GM12878 (cell line): ENCODE data around the gene PLAAT3. TPM values are rescaled to one million over a fixed set of nuclear protein-coding genes. Genes with fewer than 3 reads are reported as not detected.
"Not testable (repeated sequence)": the region's sequence is repeated elsewhere in the genome, so short reads cannot be mapped to it uniquely, and the experiment has no call there.

Experiments used
- ATAC-seq: fragments of 200-7000 bp; cut with Tn5 transposase; 3 replicates; pipeline ENCODE4 v1.9.1; 2020; ENCODE audit warnings: mild to moderate bottlenecking, moderate library complexity
- BruUV-seq: library from RNA; stranded (reverse); fragments of 400-500 nt; replicated peaks from 2 replicates; lab custom pipeline; 2021; lab: Mats Ljungman, UMichigan
- CTCF ChIA-PET: fragments of 300-600 bp; sonication (Branson Sonifier 250); formaldehyde crosslinking; extraction: SDS; loops from one replicate; lab custom pipeline; 2021; ENCODE audit warnings: inconsistent platforms; lab: Yijun Ruan, JAX
- POLR2A ChIA-PET: fragments of 350-600 bp; formaldehyde crosslinking; extraction: SDS; loops from one replicate; lab custom pipeline; 2021; ENCODE audit warnings: inconsistent platforms; lab: Charles Lee
- RAD21 ChIA-PET: fragments of 300-600 bp; sonication (Branson Sonifier 250); formaldehyde crosslinking; loops from one replicate; lab custom pipeline; 2023; ENCODE audit warnings: antibody characterized with exemption; ENCODE audit not compliant: unreplicated experiment; lab: Charles Lee
- SMC1A ChIA-PET: fragments of 300-600 bp; sonication (Branson Sonifier 250); formaldehyde crosslinking; loops from one replicate; lab custom pipeline; 2023; ENCODE audit not compliant: unreplicated experiment, uncharacterized antibody; lab: Charles Lee
- DNase-seq: peaks from one replicate; pipeline ENCODE4 v3.0.0-alpha.2; 2011; ENCODE audit warnings: low read depth, low spot score
- FAIRE-seq: peaks from 3 replicates; lab custom pipeline; 2011; peaks lifted over from hg19 to GRCh38; lab: Jason Lieb, UNC
- H2AFZ ChIP-seq: 2 replicates; pipeline ENCODE4 v1.6.0; 2011; ENCODE audit warnings: low read depth, low read length, control low read depth; ENCODE audit not compliant: control insufficient read depth
- H3K27ac ChIP-seq: 2 replicates; pipeline ENCODE4 v1.5.1; 2011; ENCODE audit warnings: control low read depth; ENCODE audit not compliant: control insufficient read depth, insufficient read depth
- H3K27me3 ChIP-seq, 2 experiments: replicated peaks in 1 of 2; 2 replicates each; pipeline versions ENCODE4 v1.6.0 to v1.6.1; 2011; ENCODE audit warnings: low read length in 1 of 2; ENCODE audit not compliant: control insufficient read depth in 2 of 2, insufficient read depth in 2 of 2
- H3K36me3 ChIP-seq, 2 experiments: 2 replicates each; pipeline ENCODE4 v1.5.1; 2011; ENCODE audit warnings: low read length in 1 of 2; ENCODE audit not compliant: control insufficient read depth in 2 of 2, insufficient read depth in 2 of 2
- H3K4me1 ChIP-seq: 2 replicates; pipeline ENCODE4 v1.6.1; 2011; ENCODE audit warnings: mild to moderate bottlenecking, low read length, moderate library complexity, mixed read lengths; ENCODE audit not compliant: control insufficient read depth, insufficient read depth
- H3K4me2 ChIP-seq: 2 replicates; pipeline ENCODE4 v1.6.0; 2011; ENCODE audit warnings: control low read depth; ENCODE audit not compliant: control insufficient read depth, insufficient read depth
- H3K4me3 ChIP-seq: fragments of 200-600 bp; sonication (generic); 2 replicates; pipeline ENCODE4 v1.5.1; 2016
- H3K79me2 ChIP-seq: 2 replicates; pipeline ENCODE4 v1.6.0; 2011; ENCODE audit warnings: low read length; ENCODE audit not compliant: control insufficient read depth, insufficient read depth
- H3K9ac ChIP-seq: 2 replicates; pipeline ENCODE4 v1.8.0; 2011; ENCODE audit warnings: low read length, control low read depth, mixed read lengths; ENCODE audit not compliant: control insufficient read depth, insufficient read depth
- H3K9me3 ChIP-seq: replicated peaks from 3 replicates; pipeline ENCODE4 v1.5.1; 2011; ENCODE audit warnings: mild to moderate bottlenecking, low read length; ENCODE audit not compliant: control insufficient read depth, insufficient read depth
- H4K20me1 ChIP-seq: 2 replicates; pipeline ENCODE4 v1.6.0; 2011; ENCODE audit not compliant: control insufficient read depth, insufficient read depth
- BCL3 ChIP-seq: IDR thresholded peaks from 2 replicates; pipeline ENCODE4 v1.6.1; 2011; ENCODE audit warnings: borderline replicate concordance, low read depth, mild to moderate bottlenecking, moderate library complexity, low read length; ENCODE audit not compliant: insufficient read depth, poor library complexity, severe bottlenecking
- CBX3 ChIP-seq: fragments of 200-600 bp; sonication (generic); IDR thresholded peaks from 2 replicates; pipeline ENCODE4 v1.6.1; 2016; ENCODE audit warnings: low read depth, borderline replicate concordance
- ELK1 ChIP-seq: IDR thresholded peaks from 2 replicates; pipeline ENCODE4 v1.6.1; 2012; ENCODE audit warnings: low read depth, low read length, improper control_type of control experiment
- MEF2B ChIP-seq: fragments of 450-650 bp; IDR thresholded peaks from 2 replicates; pipeline ENCODE4 v1.6.1; 2018; ENCODE audit warnings: mild to moderate bottlenecking, moderate library complexity; ENCODE audit not compliant: partially characterized antibody, poor library complexity, severe bottlenecking
- POLR2A ChIP-seq: IDR thresholded peaks from 2 replicates; pipeline ENCODE4 v1.6.1; 2011; ENCODE audit warnings: low read depth, mild to moderate bottlenecking, low read length
- POLR2AphosphoS5 ChIP-seq: IDR thresholded peaks from 2 replicates; pipeline ENCODE4 v1.6.1; 2011; ENCODE audit warnings: mild to moderate bottlenecking, low read length, inconsistent platforms
- TCF3 ChIP-seq: IDR thresholded peaks from 2 replicates; pipeline ENCODE4 v1.6.1; 2012; ENCODE audit warnings: low read depth, mild to moderate bottlenecking, low read length, borderline replicate concordance; ENCODE audit not compliant: insufficient read depth
- USF2 ChIP-seq: IDR thresholded peaks from 2 replicates; pipeline ENCODE4 v1.6.1; 2011; ENCODE audit warnings: low read depth, low read length, improper control_type of control experiment, borderline replicate concordance
- WGBS: methylation state at CpG from one replicate; pipeline ENCODE4 v1.1.6; 2016; ENCODE audit warnings: low lambda C conversion rate; ENCODE audit not compliant: insufficient replicate concordance, insufficient coverage; ENCODE audit errors: missing lambda C conversion rate; 5-methylcytosine and 5-hydroxymethylcytosine counted together
- in situ Hi-C: fragments of 300-500 bp; cut with MboI; formaldehyde crosslinking; loops from 9 replicates; pipeline ENCODE4 v1.14.3; 2018; ENCODE audit warnings: mixed read lengths
- intact Hi-C: fragments of 100-400 bp; cut with micrococcal nuclease; formaldehyde crosslinking; loops from one replicate; pipeline ENCODE4 v1.14.2; 2022; ENCODE audit not compliant: unreplicated experiment
- polyA plus RNA-seq, 11 experiments: library from polyadenylated mRNA; depleted of rRNA in 4 of 11; unstranded in 6 of 11; stranded (reverse) in 5 of 11; fragments of >200 nt; fragmentation: Nextera tagmentation in 4 of 11; fragmentation: Illumina TruSeq in 1 of 11; extraction: Ambion mirVana in 4 of 11; extraction: Trizol in 1 of 11; gene quantifications; 1 replicate in 1 of 11; 2 replicates in 10 of 11; pipeline versions ENCODE4 v1.2.1 to v1.2.3, GENCODE V29; 2011 to 2016; ENCODE audit warnings: inconsistent platforms in 2 of 11, missing spikeins in 2 of 11, low read depth in 1 of 11
- total RNA-seq, 4 experiments: library from RNA; depleted of rRNA in 3 of 4; stranded (reverse); fragments of >200 nt in 3 of 4; fragmentation: Illumina TruSeq in 1 of 4; extraction: Trizol in 1 of 4; gene quantifications; 2 replicates each; pipeline versions ENCODE4 v1.2.1 to v1.2.3, GENCODE V29; 2013 to 2021

PLAAT3 gene
- total and polyA plus RNA-seq, 10 of the 15 experiments (the other 5 are each of a cell fraction or from before 2014, with no cell fraction given) = 4.8 to 37.0 (median 14.8) TPM

- H4K20me1 ChIP-seq, H3K9me3 ChIP-seq, H3K4me1 ChIP-seq, CTCF ChIA-PET, DNase-seq, H3K4me3 ChIP-seq, in situ Hi-C loops, ATAC-seq, H3K9ac ChIP-seq, SMC1A ChIA-PET, H3K4me2 ChIP-seq, H3K36me3 ChIP-seq, FAIRE-seq, H3K27me3 ChIP-seq, POLR2A ChIA-PET, intact Hi-C loops, H3K79me2 ChIP-seq, BruUV-seq, H3K27ac ChIP-seq, RAD21 ChIA-PET, H2AFZ ChIP-seq: not testable (repeated sequence)
- WGBS = 48% methylated on average over 2 of the region's 3 CpGs
Observed at GRCh38 chr11:63578882-63579281, 35.4 kb downstream of the PLAAT3 start.

- peaks cover 22% of the 10 kb centered on the region for H3K4me1 ChIP-seq
- no peak for ATAC-seq
- DNase-seq = no peak
- H3K9ac ChIP-seq = no peak overlapping the region
- ChIA-PET SMC1A (interaction anchor here (1.0 kb wide), 1 partner anchor 95 kb away, joined by 3 read pairs; no protein-coding TSS in a partner anchor), RAD21 (interaction anchor here (1.5 kb wide), 1 partner anchor 38 kb away, joined by 4 read pairs; the partner anchor contains the start of gene PLAAT4), CTCF (interaction anchor here (1.3 kb wide), 1 partner anchor 96 kb away, joined by 3 read pairs; no protein-coding TSS in a partner anchor)
- no peak overlapping the region for H3K27ac ChIP-seq
- H3K79me2 ChIP-seq = no peaks in the 10 kb centered on the region
- H3K4me3 ChIP-seq = no peak overlapping the region; the same call in 1 of the 2 replicates
- TF ChIP-seq CBX3 (no peak), MEF2B (no peak), POLR2AphosphoS5 (no peak), POLR2A (no peak), USF2 (no peak), TCF3 (no peak), BCL3 (no peak), ELK1 (no peak)
- TF ChIP-seq, all 136 proteins: peak for 0
- Histone ChIP-seq H3K9me3 (peaks cover 2% of the 10 kb centered on the region; the same call in 2 of the 3 replicates), H3K36me3 (no peaks in the 10 kb centered on the region), H3K27me3 (no peaks in the 10 kb centered on the region), H4K20me1 (no peaks in the 10 kb centered on the region), H3K4me2 (peak overlapping the region; percentile 46), H2AFZ (peak overlapping the region; percentile 67)
- POLR2A ChIA-PET = interaction anchor here (0.9 kb wide), 1 partner anchor 8 kb away, joined by 3 read pairs; no protein-coding TSS in a partner anchor
- no TSS peak for BruUV-seq
- no peak for FAIRE-seq
- in situ Hi-C loops = no loop called here
- intact Hi-C loops = no loop called here
- 82% methylated on average over 10 of the region's 10 CpGs for WGBS
Observed at GRCh38 chr11:63574856-63575602, 39.2 kb downstream of the PLAAT3 start.
